Activated CD4-positive, CD25-positive, alpha-beta regulatory T cell treated with anti-CD3 and anti-CD28 coated beads, Interleukin-2, amount 50 U/mL, for 72 hours (primary cell): ENCODE measurements around the gene PKHD1.
"Not testable (repeated sequence)": the region's sequence is repeated elsewhere in the genome, so short reads cannot be mapped to it uniquely, and the experiment has no call there.

Experiments used
- DNase-seq: peaks from one replicate; pipeline ENCODE4 v3.0.0; 2021

The PKHD1 gene

GRCh38 chr6:52041134-52041533 is 46.3 kb downstream of the PKHD1 start:
- no peak for DNase-seq

GRCh38 chr6:52027699-52028098 is 59.7 kb downstream of the PKHD1 start:
- no peak for DNase-seq

GRCh38 chr6:52024451-52025068 is 62.9 kb downstream of the PKHD1 start:
- no peak for DNase-seq

GRCh38 chr6:52022675-52023074 is 64.7 kb downstream of the PKHD1 start:
- DNase-seq: no peak

- no peak for DNase-seq
Measured at GRCh38 chr6:52020945-52021570, 66.4 kb downstream of the PKHD1 start.

- no peak for DNase-seq
Measured at GRCh38 chr6:52019881-52020280, 67.5 kb downstream of the PKHD1 start.

GRCh38 chr6:52019092-52019491 is 68.3 kb downstream of the PKHD1 start:
- no peak for DNase-seq

- no peak for DNase-seq
Measured at GRCh38 chr6:52016915-52017748, 70.3 kb downstream of the PKHD1 start.

- DNase-seq: no peak
Measured at GRCh38 chr6:52015953-52016352, 71.5 kb downstream of the PKHD1 start.

- DNase-seq: no peak
Measured at GRCh38 chr6:52014391-52014790, 73.0 kb downstream of the PKHD1 start.

GRCh38 chr6:52013035-52013434 is 74.4 kb downstream of the PKHD1 start:
- no peak for DNase-seq

- DNase-seq: no peak
Measured at GRCh38 chr6:52012582-52012981, 74.8 kb downstream of the PKHD1 start.

GRCh38 chr6:52010806-52011205 is 76.6 kb downstream of the PKHD1 start:
- DNase-seq: no peak

GRCh38 chr6:52010145-52010544 is 77.3 kb downstream of the PKHD1 start:
- no peak for DNase-seq

- no peak for DNase-seq
Measured at GRCh38 chr6:52009466-52010140, 77.8 kb downstream of the PKHD1 start.

GRCh38 chr6:52000064-52000463 is 87.3 kb downstream of the PKHD1 start:
- no peak for DNase-seq

- no peak for DNase-seq
Measured at GRCh38 chr6:51996296-51996947, 91.0 kb downstream of the PKHD1 start.

GRCh38 chr6:51995214-51995755 is 92.1 kb downstream of the PKHD1 start:
- DNase-seq: no peak

GRCh38 chr6:51992876-51993275 is 94.5 kb downstream of the PKHD1 start:
- DNase-seq: no peak

- DNase-seq: no peak
Measured at GRCh38 chr6:51989789-51990188, 97.6 kb downstream of the PKHD1 start.

GRCh38 chr6:51986864-51987263 is 100.5 kb downstream of the PKHD1 start:
- DNase-seq: no peak

- DNase-seq: no peak
Measured at GRCh38 chr6:51983564-51983963, 103.8 kb downstream of the PKHD1 start.

GRCh38 chr6:51982695-51983094 is 104.7 kb downstream of the PKHD1 start:
- not testable (repeated sequence) for DNase-seq
